ENCODE data around the gene DNAJB11.

DNA sequence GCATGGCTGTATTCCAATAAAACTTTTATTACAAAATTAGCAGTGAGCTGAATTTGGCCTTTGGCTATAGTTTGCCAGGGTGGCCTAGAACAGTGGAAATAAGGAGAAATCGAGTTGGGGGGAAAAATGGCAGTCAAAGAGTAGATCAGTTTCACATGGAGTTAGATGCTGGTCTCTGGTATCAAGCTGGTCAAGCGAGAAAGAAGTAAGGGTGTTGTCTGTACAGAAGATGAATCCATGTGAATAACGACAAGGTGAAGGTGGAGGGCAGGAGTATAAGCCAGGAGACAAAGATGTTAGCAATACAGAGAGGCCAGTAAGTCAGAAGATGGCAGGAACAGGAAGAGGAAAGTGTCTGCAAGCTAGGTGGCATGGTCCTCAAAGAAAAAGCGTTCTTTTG lies 54.1 kb downstream of the DNAJB11 start:
- TF ChIP-seq, protein P1, sequence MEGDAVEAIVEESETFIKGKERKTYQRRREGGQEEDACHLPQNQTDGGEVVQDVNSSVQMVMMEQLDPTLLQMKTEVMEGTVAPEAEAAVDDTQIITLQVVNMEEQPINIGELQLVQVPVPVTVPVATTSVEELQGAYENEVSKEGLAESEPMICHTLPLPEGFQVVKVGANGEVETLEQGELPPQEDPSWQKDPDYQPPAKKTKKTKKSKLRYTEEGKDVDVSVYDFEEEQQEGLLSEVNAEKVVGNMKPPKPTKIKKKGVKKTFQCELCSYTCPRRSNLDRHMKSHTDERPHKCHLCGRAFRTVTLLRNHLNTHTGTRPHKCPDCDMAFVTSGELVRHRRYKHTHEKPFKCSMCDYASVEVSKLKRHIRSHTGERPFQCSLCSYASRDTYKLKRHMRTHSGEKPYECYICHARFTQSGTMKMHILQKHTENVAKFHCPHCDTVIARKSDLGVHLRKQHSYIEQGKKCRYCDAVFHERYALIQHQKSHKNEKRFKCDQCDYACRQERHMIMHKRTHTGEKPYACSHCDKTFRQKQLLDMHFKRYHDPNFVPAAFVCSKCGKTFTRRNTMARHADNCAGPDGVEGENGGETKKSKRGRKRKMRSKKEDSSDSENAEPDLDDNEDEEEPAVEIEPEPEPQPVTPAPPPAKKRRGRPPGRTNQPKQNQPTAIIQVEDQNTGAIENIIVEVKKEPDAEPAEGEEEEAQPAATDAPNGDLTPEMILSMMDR (IDR thresholded peaks at IDR 0.05; ENCODE audit: borderline replicate concordance, extremely low read depth, low read length, poor library complexity, severe bottlenecking) = no peak
- TF ChIP-seq EZH2 (IDR thresholded peaks at IDR 0.05; ENCODE audit: borderline replicate concordance, low read depth, low read length, severe bottlenecking) = no peak
